CD14-positive monocyte (primary cell): ENCODE data around the gene TMX1. TPM values are rescaled to one million over a fixed set of nuclear protein-coding genes. Genes with fewer than 3 reads are reported as not detected.

Experiments
- DNase-seq, 3 donors: peaks; one replicate each; pipeline ENCODE4 v3.0.0-alpha.2; 2011 to 2022
- H2AFZ ChIP-seq: 2 replicates; pipeline ENCODE4 v1.6.0; 2012; ENCODE audit warnings: mild to moderate bottlenecking, low read depth, low read length, inconsistent platforms; ENCODE audit not compliant: insufficient read depth, poor library complexity, severe bottlenecking
- H3K27ac ChIP-seq, 2 donors: 1 replicate in 1 of 2; 2 replicates in 1 of 2; pipeline ENCODE4 v1.5.1; 2012 to 2013; ENCODE audit warnings: low read length in 2 of 2, control low read depth in 1 of 2, inconsistent platforms in 1 of 2, low read depth in 1 of 2, mild to moderate bottlenecking in 1 of 2
- H3K27me3 ChIP-seq, 2 donors: one replicate each; pipeline versions ENCODE4 v1.6.0 to v1.6.1; 2011 to 2013; ENCODE audit warnings: low read length in 2 of 2; ENCODE audit not compliant: control insufficient read depth in 2 of 2, insufficient read depth in 2 of 2
- H3K36me3 ChIP-seq, 2 donors: replicated peaks in 1 of 2; 1 replicate in 1 of 2; 2 replicates in 1 of 2; pipeline versions ENCODE4 v1.5.1 to v1.6.1; 2012 to 2013; ENCODE audit warnings: low read length in 2 of 2, control low read depth in 1 of 2, inconsistent platforms in 1 of 2, mild to moderate bottlenecking in 1 of 2; ENCODE audit not compliant: insufficient read depth in 2 of 2, control insufficient read depth in 1 of 2
- H3K4me1 ChIP-seq, 2 donors: 1 replicate in 1 of 2; 2 replicates in 1 of 2; pipeline versions ENCODE4 v1.5.1 to v1.6.1; 2012 to 2013; ENCODE audit warnings: low read length in 2 of 2, control low read depth in 1 of 2, inconsistent platforms in 1 of 2, mild to moderate bottlenecking in 1 of 2, moderate library complexity in 1 of 2; ENCODE audit not compliant: insufficient read depth in 2 of 2, control insufficient read depth in 1 of 2
- H3K4me2 ChIP-seq: replicated peaks from 2 replicates; pipeline ENCODE3; 2012; ENCODE audit warnings: low read length, moderate library complexity, mild to moderate bottlenecking; ENCODE audit not compliant: poor library complexity, severe bottlenecking; ENCODE audit errors: extremely low read depth
- H3K4me3 ChIP-seq, 3 experiments: fragments of 200-600 bp in 1 of 3; sonication (generic) in 1 of 3; replicated peaks in 1 of 3; 1 replicate in 2 of 3; 2 replicates in 1 of 3; pipeline ENCODE4 v1.5.1; 2011 to 2013; ENCODE audit warnings: low read length in 3 of 3, mild to moderate bottlenecking in 3 of 3, control low read depth in 2 of 3, low read depth in 2 of 3, inconsistent platforms in 1 of 3, moderate library complexity in 1 of 3
- H3K79me2 ChIP-seq: 2 replicates; pipeline ENCODE4 v1.6.0; 2012; ENCODE audit warnings: mild to moderate bottlenecking, control low read depth, inconsistent platforms, low read length, moderate library complexity; ENCODE audit not compliant: insufficient read depth
- H3K9ac ChIP-seq: 2 replicates; pipeline ENCODE4 v1.6.0; 2017; ENCODE audit warnings: low read length, mild to moderate bottlenecking; ENCODE audit not compliant: insufficient read depth, poor library complexity, severe bottlenecking
- H3K9me3 ChIP-seq, 2 donors: replicated peaks in 1 of 2; 1 replicate in 1 of 2; 2 replicates in 1 of 2; pipeline versions ENCODE4 v1.5.1 to v1.6.1; 2012 to 2013; ENCODE audit warnings: low read length in 2 of 2, control low read depth in 1 of 2; ENCODE audit not compliant: control insufficient read depth in 1 of 2, insufficient read depth in 1 of 2
- H4K20me1 ChIP-seq: 2 replicates; pipeline ENCODE4 v1.6.0; 2012; ENCODE audit warnings: mild to moderate bottlenecking, low read length, control low read depth, moderate library complexity; ENCODE audit not compliant: insufficient read depth
- H3K27ac Mint-ChIP-seq, 7 donors: one replicate each; pipeline ENCODE4 v1.8.0; 2020; ENCODE audit warnings: mild to moderate bottlenecking in 7 of 7, mixed read lengths in 7 of 7, moderate library complexity in 6 of 7, inconsistent platforms in 2 of 7
- H3K27me3 Mint-ChIP-seq, 3 donors: one replicate each; pipeline ENCODE4 v1.8.0; 2021 to 2022; ENCODE audit warnings: low read depth in 3 of 3, mild to moderate bottlenecking in 3 of 3, mixed read lengths in 3 of 3, moderate library complexity in 3 of 3, inconsistent platforms in 1 of 3
- H3K36me3 Mint-ChIP-seq, 2 donors: one replicate each; pipeline ENCODE4 v1.8.0; 2020; ENCODE audit warnings: mixed read lengths in 2 of 2, inconsistent platforms in 1 of 2, mild to moderate bottlenecking in 1 of 2
- H3K4me1 Mint-ChIP-seq: one replicate; pipeline ENCODE4 v1.8.0; 2020; ENCODE audit warnings: mild to moderate bottlenecking, mixed read lengths
- H3K4me3 Mint-ChIP-seq, 2 donors: one replicate each; pipeline ENCODE4 v1.8.0; 2020; ENCODE audit warnings: mild to moderate bottlenecking in 2 of 2, mixed read lengths in 2 of 2, moderate library complexity in 1 of 2
- H3K9me3 Mint-ChIP-seq, 7 donors: one replicate each; pipeline ENCODE4 v1.8.0; 2020 to 2022; ENCODE audit warnings: mixed read lengths in 7 of 7, mild to moderate bottlenecking in 6 of 7, moderate library complexity in 6 of 7, inconsistent platforms in 2 of 7
- CTCF ChIP-seq: fragments of 200-600 bp; IDR thresholded peaks from one replicate; pipeline ENCODE4 v1.8.0; 2022; ENCODE audit warnings: antibody characterized with exemption, mild to moderate bottlenecking
- WGBS: methylation state at CpG from one replicate; pipeline ENCODE4 v1.1.5; 2013; ENCODE audit warnings: missing lambda C conversion rate; ENCODE audit not compliant: insufficient coverage; 5-methylcytosine and 5-hydroxymethylcytosine counted together
- intact Hi-C, 2 donors: fragments of 100-400 bp; cut with micrococcal nuclease; formaldehyde crosslinking; loops; one replicate each; pipeline versions ENCODE4 v1.15.0 to v1.15.1; 2023
- polyA plus RNA-seq, 3 donors: library from polyadenylated mRNA; depleted of rRNA in 1 of 3; unstranded in 2 of 3; stranded (reverse) in 1 of 3; fragments of 300-500 nt in 2 of 3; fragments of >200 nt in 1 of 3; fragmentation: Illumina TruSeq in 2 of 3; gene quantifications; 1 replicate in 2 of 3; 2 replicates in 1 of 3; pipeline ENCODE4 v1.2.3, GENCODE V29; 2012 to 2021

The TMX1 gene
- polyA plus RNA-seq, 3 donors: 9.7 to 76.8 (median 62.6) TPM

DNA sequence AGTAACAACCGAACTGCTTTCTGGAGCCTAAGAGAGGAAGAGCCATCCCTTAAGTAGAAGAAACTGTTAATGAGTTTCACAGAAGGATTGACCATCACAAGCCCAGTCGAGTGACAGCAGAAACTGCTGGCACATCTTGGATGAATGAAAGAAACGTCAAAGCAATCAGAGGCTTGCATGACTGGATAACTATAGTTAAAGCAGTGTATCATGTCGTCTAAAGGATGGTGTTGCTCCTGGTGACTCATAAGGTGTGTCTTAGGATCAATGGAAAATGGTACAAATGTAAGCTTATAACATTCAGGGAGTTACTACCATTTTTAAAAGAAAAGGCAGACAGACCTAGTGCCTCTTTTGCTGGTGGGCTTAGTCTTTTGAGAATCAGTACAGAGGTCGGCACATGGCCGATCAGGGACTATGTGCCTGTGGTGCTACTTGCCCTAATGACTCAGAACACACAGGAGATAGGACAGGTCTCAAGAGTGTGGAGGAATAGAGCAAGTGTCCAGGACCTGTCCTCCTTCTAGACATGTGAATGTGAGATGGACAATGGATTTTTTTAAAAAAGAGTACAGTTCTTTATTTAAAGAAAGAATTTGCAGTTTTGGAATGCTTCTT, 55.7 kb downstream of the TMX1 start:
- H3K4me1 ChIP-seq: no peaks in the 10 kb centered on the region
- H3K27ac ChIP-seq: no peak overlapping the region
- no peaks in the 10 kb centered on the region for H3K79me2 ChIP-seq
- no peaks in the 10 kb centered on the region for H3K27me3 ChIP-seq
- H3K4me3 Mint-ChIP-seq: no peak overlapping the region
- no peaks in the 10 kb centered on the region for H3K9me3 ChIP-seq
- H3K4me2 ChIP-seq: no peak overlapping the region
- H3K27me3 Mint-ChIP-seq: peaks cover 0 to 2% (median 2%) of the 10 kb centered on the region in 3 donors
- no peak overlapping the region for H2AFZ ChIP-seq
- H3K9me3 Mint-ChIP-seq: no peaks in the 10 kb centered on the region
- no peaks in the 10 kb centered on the region for H4K20me1 ChIP-seq
- no peak overlapping the region for H3K27ac Mint-ChIP-seq
- no peaks in the 10 kb centered on the region for H3K36me3 ChIP-seq
- intact Hi-C loops: no loop called here
- WGBS: 81% methylated on average over 5 of the region's 6 CpGs
- H3K4me1 Mint-ChIP-seq: no peaks in the 10 kb centered on the region
- no peak overlapping the region for H3K4me3 ChIP-seq
- no peaks in the 10 kb centered on the region for H3K36me3 Mint-ChIP-seq
- H3K9ac ChIP-seq: no peak overlapping the region
- no peak for TF ChIP-seq CTCF
- DNase-seq: no peak

DNA sequence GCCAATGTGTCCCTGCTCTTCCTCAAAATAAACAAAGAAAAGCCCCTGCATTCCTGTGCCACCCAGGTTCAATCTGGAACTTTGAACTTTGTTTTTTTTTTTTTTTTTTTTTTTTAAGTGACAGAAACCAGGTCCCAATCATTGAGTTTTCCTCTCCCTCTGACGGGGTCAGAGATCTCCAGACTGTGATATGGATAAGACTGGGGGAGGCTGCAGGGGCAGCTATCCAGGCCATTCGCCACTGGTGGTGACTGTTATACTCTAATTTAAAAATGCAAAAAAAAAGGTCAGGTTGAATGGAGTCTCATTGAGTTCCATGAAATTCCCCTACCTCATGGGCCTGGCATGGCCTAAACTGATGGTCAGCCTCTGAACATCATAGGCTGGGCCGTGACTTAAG, 57.0 kb downstream of the TMX1 start:
- peaks cover 0 to 2% (median 2%) of the 10 kb centered on the region in 3 donors for H3K27me3 Mint-ChIP-seq
- no peak for DNase-seq
- intact Hi-C loops: no loop called here
- H3K36me3 Mint-ChIP-seq: no peaks in the 10 kb centered on the region
- no peaks in the 10 kb centered on the region for H3K4me1 Mint-ChIP-seq
- Histone ChIP-seq H3K27me3 (no peaks in the 10 kb centered on the region), H3K9ac (no peak overlapping the region), H3K9me3 (no peaks in the 10 kb centered on the region), H3K27ac (no peak overlapping the region), H3K4me3 (no peak overlapping the region), H3K4me1 (no peaks in the 10 kb centered on the region), H4K20me1 (no peaks in the 10 kb centered on the region), H3K36me3 (no peaks in the 10 kb centered on the region), H2AFZ (no peak overlapping the region), H3K79me2 (no peaks in the 10 kb centered on the region), H3K4me2 (no peak overlapping the region)
- H3K4me3 Mint-ChIP-seq: no peak overlapping the region
- TF ChIP-seq CTCF: no peak
- H3K9me3 Mint-ChIP-seq: no peaks in the 10 kb centered on the region
- no CpG with 5 or more reads among the region's 3 CpGs for WGBS
- H3K27ac Mint-ChIP-seq: no peak overlapping the region
